ENCODE results near the gene TRABD. TPM values are rescaled to one million over a fixed set of nuclear protein-coding genes. Genes with fewer than 3 reads are reported as not detected.

Gene TRABD
- total RNA-seq, 2 experiments from 2014 or later, result 184 to 193 TPM

- no peaks in the 10 kb centered on the region for H3K9me3 Mint-ChIP-seq
- POLR2A ChIA-PET, result no interaction called here
- no peak for TF ChIP-seq CTCF (IDR thresholded peaks at IDR 0.05)
- Histone ChIP-seq H3K36me3 (ENCODE audit: insufficient read depth, low read length) (peaks cover 60% of the 10 kb centered on the region), H3K4me1 (ENCODE audit: insufficient read depth, low read length) (no peaks in the 10 kb centered on the region), H3K4me3 (ENCODE audit: low read length) (no peak overlapping the region), H3K27me3 (ENCODE audit: control insufficient read depth in 1 of 2, insufficient read depth in 2 of 2, low read length in 2 of 2) (no peaks in the 10 kb centered on the region), H3K27ac (ENCODE audit: low read depth in 1 of 2, low read length in 2 of 2) (no peak overlapping the region), H3K9me3 (ENCODE audit: control insufficient read depth in 1 of 2, insufficient read depth in 1 of 2, low read length in 2 of 2) (no peaks in the 10 kb centered on the region)
- H3K4me1 Mint-ChIP-seq (ENCODE audit: low read depth), result peaks cover 4% of the 10 kb centered on the region
- H3K27ac Mint-ChIP-seq, result no peak overlapping the region
- H3K4me3 Mint-ChIP-seq, result no peak overlapping the region
- ATAC-seq (ENCODE audit: poor library complexity) (no peak), DNase-seq (no peak)
- CTCF ChIA-PET, result no interaction called here
- H3K36me3 Mint-ChIP-seq (ENCODE audit: low read depth), result peaks cover 63% of the 10 kb centered on the region
- no peaks in the 10 kb centered on the region for H3K27me3 Mint-ChIP-seq
- intact Hi-C loops (cut with DNase I, micrococcal nuclease), result no loop called here
Measured at GRCh38 chr22:50226875-50227165, 41.1 kb downstream of the TRABD start.

GRCh38 chr22:50227579-50228215, 42.0 kb downstream of the TRABD start:
- no peaks in the 10 kb centered on the region for H3K9me3 ChIP-seq (ENCODE audit: control insufficient read depth in 1 of 2, insufficient read depth in 1 of 2, low read length in 2 of 2)
- H3K27me3 ChIP-seq (ENCODE audit: control insufficient read depth in 1 of 2, insufficient read depth in 2 of 2, low read length in 2 of 2), result no peaks in the 10 kb centered on the region
- Mint-ChIP-seq H3K9me3 (no peaks in the 10 kb centered on the region), H3K4me1 (ENCODE audit: low read depth) (peaks cover 4% of the 10 kb centered on the region), H3K27ac (no peak overlapping the region), H3K27me3 (no peaks in the 10 kb centered on the region), H3K4me3 (no peak overlapping the region), H3K36me3 (ENCODE audit: low read depth) (peaks cover 58% of the 10 kb centered on the region)
- H3K4me3 ChIP-seq (ENCODE audit: low read length), result no peak overlapping the region
- ATAC-seq (ENCODE audit: poor library complexity), result no peak
- POLR2A ChIA-PET, result no interaction called here
- CTCF ChIA-PET, result no interaction called here
- no peaks in the 10 kb centered on the region for H3K4me1 ChIP-seq (ENCODE audit: insufficient read depth, low read length)
- no peak for TF ChIP-seq CTCF (IDR thresholded peaks at IDR 0.05)
- intact Hi-C loops (cut with DNase I, micrococcal nuclease), result no loop called here
- peaks cover 52% of the 10 kb centered on the region for H3K36me3 ChIP-seq (ENCODE audit: insufficient read depth, low read length)
- no peak overlapping the region for H3K27ac ChIP-seq (ENCODE audit: low read depth in 1 of 2, low read length in 2 of 2)
- peak in 1 of 14 experiments; percentile 23 for DNase-seq

- H3K27me3 Mint-ChIP-seq, result no peaks in the 10 kb centered on the region
- POLR2A ChIA-PET, result no interaction called here
- H3K36me3 Mint-ChIP-seq (ENCODE audit: low read depth), result peaks cover 58% of the 10 kb centered on the region
- CTCF ChIA-PET, result no interaction called here
- Histone ChIP-seq H3K27ac (ENCODE audit: low read depth in 1 of 2, low read length in 2 of 2) (no peak overlapping the region), H3K36me3 (ENCODE audit: insufficient read depth, low read length) (peaks cover 51% of the 10 kb centered on the region), H3K27me3 (ENCODE audit: control insufficient read depth in 1 of 2, insufficient read depth in 2 of 2, low read length in 2 of 2) (no peaks in the 10 kb centered on the region), H3K4me1 (ENCODE audit: insufficient read depth, low read length) (no peaks in the 10 kb centered on the region), H3K4me3 (ENCODE audit: low read length) (no peak overlapping the region), H3K9me3 (ENCODE audit: control insufficient read depth in 1 of 2, insufficient read depth in 1 of 2, low read length in 2 of 2) (no peaks in the 10 kb centered on the region)
- no peak for TF ChIP-seq CTCF (IDR thresholded peaks at IDR 0.05)
- peaks cover 4% of the 10 kb centered on the region for H3K4me1 Mint-ChIP-seq (ENCODE audit: low read depth)
- intact Hi-C loops (cut with DNase I, micrococcal nuclease), result no loop called here
- no peak for DNase-seq
- ATAC-seq (ENCODE audit: poor library complexity), result no peak
- no peaks in the 10 kb centered on the region for H3K9me3 Mint-ChIP-seq
- no peak overlapping the region for H3K4me3 Mint-ChIP-seq
- no peak overlapping the region for H3K27ac Mint-ChIP-seq
Measured at GRCh38 chr22:50228366-50228765, 42.7 kb downstream of the TRABD start.
